HG02870 (cell line): Measurements from ENCODE around the gene TAOK1.
"Not testable (repeated sequence)": the region's sequence is repeated elsewhere in the genome, so short reads cannot be mapped to it uniquely, and the experiment has no call there.

Experiments used
- ATAC-seq: cut with Tn5 transposase; IDR thresholded peaks from one replicate; pipeline ENCODE4 v1.9.1; 2021; ENCODE audit warnings: mild to moderate bottlenecking, moderate library complexity; ENCODE audit not compliant: unreplicated experiment

Gene TAOK1

DNA sequence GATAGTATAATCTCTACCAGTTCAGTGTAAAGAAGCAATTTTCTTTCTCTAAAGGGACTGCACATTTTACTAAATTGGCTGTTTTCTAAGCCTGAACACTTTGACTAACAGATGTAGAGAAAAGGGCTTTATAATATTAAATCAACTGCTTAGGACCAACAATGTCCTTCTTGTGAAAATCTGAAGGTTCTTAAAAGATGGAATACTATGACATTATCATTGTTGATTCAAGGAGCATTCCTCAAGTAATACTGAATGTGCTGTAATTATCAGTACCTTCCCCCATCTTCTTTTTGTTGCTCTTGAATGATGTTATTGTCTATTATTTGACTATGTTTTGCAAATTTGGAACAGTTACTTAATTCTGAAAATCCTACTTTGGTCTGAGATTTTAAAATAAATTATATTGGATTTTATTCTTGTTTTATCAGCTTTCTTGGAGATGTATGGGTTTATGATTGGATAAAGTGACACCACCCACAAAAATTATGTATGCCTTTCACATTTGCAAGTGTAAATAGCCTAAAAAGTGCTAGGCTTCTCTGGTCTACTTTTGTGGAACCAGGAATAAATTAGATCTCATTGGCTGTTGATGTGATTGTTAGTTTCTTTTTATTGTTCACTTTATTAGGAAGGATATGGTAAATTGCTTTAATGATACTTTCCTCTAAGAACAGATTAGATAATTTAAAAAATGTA is 53.0 kb downstream of the TAOK1 start:
- no peak for ATAC-seq

DNA sequence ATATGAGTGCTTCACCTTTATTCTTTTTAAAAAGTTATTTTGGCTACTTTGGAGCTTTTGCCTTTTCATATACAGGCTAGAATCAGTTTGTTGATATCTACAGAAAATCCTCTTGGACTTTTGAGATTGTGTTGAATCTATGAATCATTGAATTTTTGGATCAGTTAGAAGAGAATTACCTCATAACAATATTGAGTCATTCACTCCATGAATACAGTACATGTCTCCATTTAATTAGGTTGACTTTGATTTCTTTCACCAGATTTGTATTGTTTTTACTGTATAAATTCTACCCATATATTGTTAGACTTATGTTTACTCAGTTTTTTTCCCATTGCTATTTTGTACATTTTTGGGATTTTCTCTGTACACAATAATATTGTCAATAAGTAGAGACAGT is 54.4 kb downstream of the TAOK1 start:
- ATAC-seq = no peak

DNA sequence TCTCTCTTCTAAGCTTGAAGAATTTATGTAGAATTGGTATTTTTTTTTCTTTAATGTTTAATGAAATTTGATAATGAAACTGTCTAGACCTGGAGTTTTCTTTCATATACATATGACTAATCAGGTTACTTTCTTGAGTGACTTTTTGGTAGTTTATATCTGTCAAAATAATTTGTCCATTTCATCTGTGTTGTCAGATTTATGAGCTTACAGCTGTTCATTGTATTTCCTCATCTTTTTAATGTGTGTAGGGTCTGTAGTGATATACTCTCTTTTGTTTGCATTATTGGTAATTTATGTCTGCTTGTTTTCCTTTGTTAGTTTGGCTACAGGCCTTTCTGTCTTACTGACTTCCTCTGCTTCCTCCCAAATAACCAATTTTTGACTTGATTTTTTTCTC is 55.7 kb downstream of the TAOK1 start:
- ATAC-seq = no peak

DNA sequence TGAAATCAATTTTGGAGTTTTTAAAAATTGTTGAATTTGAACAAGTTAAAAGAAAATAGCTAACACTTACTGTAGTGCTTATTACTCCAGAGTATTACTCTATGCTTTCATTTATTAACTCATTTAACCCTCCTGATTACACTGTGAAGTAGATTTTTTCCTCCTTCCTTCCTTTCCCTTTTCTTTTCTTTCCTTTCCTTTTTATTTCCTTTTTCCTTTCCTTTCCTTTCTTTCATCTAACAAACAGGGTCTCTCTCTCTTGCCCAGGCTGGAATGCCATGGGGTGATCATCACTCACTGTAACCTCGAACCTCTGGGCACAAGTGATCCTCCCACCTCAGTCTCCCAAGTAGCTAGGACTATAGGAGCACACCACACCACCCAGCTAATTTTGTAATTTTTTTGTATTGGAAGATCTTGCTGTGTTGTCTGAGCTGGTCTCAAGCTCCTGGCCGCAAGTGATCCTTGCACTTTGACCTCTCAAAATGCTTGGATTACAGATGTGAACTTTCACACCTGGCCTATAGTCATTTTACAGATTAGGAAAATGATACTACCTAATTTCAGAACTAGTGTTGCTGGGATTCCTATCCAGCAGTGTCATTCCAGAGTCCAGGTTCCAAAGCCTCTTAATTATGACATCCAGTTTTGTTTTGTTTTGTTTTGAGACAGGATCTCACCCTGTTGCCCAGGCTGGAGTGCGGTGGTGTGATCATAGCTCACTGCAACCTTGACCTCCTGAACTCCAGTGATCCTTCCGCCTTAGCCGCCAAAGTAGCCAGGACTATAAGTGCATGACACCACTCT is 59.9 kb downstream of the TAOK1 start:
- no peak for ATAC-seq

DNA sequence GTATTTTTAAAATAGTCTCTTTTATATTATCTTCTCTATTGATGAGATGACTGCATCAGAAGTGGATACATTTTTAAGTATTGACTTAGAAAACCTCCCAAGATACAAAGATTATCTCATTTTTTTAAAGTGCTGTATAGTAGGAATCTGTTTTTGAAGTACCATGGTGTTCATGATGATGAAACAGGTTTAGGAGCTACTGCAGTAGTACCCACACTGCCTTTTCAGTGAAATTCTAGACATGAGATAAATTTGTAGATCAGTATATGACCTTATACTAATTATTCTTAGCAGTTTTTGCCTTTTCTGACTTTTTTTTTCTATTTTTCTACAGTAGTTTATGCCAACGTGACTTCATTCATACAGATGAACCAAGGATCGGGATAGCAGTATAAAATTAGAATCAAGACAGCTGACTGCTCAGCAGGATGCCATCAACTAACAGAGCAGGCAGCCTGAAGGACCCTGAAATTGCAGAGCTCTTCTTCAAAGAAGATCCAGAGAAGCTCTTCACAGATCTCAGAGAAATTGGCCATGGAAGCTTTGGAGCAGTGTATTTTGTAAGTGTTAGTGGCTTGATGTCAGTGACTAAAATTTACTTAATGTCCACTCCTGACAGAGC is 61.1 kb downstream of the TAOK1 start:
- no peak for ATAC-seq

DNA sequence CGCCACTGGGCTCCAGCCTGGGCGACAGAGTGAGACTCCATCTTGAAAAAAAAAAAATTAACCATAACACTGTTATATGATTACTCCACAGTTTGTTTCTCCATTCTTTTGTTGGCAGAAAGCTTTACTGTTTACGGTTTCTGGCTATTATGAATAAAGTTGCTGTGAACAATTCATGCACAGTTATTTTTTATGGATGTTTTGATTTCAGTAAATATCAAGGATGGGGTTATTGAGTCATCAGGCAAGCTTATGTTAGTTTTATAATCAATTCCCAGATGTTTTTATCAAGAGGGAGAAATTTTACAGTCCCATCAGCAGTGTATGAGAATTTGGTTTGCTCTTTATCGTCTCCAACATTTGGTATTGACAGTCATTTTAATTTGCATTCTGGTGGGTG is 67.9 kb downstream of the TAOK1 start:
- no peak for ATAC-seq

DNA sequence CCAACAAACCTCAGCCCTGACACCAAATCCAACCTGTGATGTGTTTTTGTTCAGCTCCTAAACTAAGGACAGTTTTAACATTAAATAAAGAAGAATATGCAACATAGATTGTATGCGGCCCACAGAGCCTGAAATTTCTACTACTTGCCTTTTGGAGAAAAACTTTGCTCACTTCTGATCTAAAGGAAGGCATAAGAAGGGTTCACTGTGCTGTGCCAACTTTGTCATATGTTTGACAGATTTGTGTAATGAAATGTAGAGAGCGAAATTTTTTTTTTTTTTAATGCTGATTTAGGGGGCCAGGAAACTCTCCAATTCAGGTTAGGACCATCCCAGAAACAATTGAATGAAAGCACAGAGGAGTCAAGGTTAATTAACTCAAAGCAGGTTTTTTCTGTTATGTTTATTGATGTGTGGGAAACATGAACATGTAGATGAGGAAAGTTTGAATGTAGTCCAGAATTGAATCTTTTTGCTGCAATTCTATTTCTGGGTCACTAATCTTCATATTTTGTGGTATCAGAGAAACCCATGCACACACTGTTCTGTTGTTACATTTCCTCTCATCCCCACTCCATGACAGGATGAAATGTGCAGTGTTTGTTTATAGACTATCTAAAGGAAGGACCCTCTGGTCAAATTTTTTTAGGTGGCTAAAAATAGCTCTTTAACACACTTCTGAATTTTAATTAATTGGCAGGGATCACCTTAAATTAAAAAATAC is 71.5 kb downstream of the TAOK1 start:
- ATAC-seq = no peak

DNA sequence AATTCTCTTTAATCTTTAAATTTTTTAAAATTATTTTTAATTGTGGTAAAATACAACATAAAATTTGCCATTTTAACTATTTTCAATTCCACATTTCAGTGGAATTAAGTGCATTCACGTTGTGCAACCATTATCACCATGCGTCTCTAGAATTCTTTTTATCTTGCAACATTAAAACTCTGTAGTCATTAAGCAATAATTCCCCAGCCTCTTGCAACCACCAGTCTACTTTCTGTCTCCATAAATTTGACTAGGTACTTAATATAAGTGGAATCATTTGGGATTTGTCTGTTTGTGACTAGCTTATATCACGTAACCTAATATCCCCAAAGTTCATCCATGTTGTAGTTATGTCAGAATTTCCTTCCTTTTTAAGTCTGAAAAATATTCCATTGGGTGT is 79.1 kb downstream of the TAOK1 start:
- ATAC-seq = no peak

DNA sequence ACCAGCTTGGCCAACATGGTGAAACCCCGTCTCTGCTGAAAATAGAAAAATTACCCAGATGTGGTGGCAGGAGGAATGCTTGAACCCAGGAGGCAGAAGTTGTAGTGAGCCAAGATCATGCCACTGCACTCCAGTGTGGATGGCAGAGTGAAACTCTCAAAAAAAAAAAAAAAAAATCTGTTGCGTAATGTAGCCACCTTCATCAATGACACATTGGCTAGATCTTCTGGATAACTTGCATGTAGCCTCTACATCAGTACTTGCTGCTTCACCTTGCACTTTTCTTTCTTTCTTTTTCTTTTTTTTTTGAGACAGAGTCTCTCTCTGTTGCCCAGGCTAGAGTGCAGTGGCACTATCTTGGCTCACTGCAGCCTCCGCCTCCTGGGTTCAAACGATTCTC is 83.3 kb downstream of the TAOK1 start:
- ATAC-seq = not testable (repeated sequence)

DNA sequence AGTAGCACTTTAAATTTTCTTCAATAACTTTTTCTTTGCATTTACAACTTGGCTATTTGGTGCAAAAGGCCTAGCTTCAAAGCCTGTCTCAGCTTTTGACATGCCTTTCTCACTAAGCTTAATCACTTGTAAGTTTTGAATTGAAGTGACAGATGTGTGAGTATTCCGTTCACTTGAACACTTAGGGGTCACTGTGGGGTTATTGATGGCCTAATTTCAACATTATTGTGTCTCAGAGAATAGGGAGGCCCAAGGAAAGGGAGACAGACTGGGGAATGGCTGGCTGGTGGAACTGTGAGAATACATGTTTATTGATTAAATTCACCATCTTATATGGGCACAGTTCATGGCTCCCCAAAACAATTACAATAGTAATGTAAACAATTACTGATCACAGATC is 84.1 kb downstream of the TAOK1 start:
- no peak for ATAC-seq

DNA sequence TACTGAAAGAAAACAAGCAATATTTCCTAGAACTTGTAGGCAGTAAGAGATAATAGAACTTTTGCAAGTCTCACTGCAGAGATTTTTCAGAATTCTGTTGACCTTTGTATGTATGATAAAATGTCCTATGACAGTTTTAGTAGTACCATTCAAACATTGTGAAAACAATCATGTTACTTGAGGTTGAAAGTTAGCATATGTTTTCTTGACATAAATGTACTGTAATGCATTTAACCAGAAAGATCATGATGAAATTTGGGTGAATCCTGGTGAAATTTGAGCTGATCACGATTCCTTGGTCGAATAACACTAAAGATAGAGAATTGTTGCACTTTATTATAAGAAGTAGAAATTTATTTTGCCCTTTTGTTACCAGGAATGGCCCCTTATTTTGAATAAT is 85.7 kb downstream of the TAOK1 start:
- ATAC-seq = no peak

DNA sequence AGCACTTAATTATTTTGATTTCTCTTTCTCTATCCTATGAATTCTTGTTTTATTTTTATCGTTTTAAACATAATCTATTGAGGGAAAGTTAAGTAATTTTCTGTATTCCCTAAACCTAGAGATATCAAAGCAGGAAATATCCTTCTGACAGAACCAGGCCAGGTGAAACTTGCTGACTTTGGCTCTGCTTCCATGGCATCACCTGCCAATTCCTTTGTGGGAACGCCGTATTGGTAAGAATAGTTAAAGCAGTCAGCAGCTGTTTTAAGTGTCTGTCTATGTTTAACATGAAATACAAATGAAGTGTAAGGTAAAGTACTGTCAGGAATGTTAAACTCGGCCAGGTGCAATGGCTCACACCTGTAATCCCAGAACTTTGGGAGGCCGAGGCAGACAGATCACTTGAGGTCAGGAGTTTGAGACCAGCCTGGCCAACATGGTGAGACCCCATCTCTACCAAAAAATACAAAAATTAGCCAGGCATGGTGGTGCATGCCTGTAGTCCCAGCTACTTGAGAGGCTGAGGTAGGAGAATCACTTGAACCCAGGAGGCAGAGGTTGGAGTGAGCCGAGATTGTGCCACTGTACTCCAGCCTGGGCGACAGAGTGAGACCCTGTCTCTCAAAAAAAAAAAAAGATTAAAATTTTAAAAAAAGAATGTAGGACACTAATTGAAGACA is 90.2 kb downstream of the TAOK1 start:
- not testable (repeated sequence) for ATAC-seq

DNA sequence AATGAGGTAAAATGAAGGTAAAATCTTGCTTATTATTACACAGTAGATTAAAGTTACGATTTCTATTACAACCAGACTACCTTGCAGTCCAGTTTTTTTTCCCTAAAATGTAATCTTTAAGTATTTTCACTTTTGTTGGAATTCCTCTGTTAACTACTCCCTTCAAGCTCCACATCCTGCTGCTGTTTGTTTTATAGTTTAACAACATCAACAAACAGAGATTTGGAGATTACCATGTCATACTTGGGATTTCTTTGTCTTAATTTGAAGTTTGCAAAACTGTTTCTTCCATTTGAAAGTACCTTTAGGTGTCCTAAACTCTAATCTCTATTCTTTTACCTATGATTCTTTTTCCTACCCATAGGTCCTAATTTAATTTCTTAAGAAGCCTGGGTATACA is 93.3 kb downstream of the TAOK1 start:
- ATAC-seq = no peak

DNA sequence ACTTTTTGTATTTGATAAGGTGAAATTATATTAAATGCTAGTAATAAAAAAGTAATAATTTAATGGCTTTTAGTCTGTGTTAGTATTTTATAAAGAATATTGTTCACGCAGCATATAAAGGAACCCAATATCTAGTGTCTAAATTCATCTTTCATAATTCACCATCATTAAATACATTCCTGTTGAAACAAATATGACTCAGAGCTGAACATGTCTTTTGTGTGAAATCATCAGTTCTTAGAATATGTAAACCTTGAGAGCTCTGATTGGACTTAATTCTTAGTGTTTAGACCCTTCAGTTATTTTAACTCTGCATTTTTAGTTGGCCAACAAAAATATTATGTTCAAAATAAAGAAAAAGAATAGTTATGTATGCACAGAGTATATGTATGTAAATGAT is 104.8 kb downstream of the TAOK1 start:
- no peak for ATAC-seq

DNA sequence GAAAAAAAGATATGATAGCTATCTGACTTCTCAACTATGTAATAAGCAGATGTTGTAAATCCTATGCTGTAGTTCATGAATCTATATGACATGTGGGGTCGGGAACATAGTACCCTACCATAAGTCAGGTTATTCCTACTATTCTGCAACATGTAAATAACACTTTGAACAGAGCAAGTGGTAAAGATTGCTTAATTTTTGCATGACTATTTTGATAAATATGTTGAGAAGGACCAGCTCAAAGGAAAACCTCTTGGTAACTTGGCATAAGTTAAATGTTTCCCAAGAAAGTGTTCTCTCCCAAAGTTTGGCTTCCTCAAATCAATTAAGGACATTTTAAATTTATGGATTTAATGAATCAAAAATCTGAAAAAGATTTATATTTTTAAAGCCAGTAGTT is 114.5 kb downstream of the TAOK1 start:
- no peak for ATAC-seq

DNA sequence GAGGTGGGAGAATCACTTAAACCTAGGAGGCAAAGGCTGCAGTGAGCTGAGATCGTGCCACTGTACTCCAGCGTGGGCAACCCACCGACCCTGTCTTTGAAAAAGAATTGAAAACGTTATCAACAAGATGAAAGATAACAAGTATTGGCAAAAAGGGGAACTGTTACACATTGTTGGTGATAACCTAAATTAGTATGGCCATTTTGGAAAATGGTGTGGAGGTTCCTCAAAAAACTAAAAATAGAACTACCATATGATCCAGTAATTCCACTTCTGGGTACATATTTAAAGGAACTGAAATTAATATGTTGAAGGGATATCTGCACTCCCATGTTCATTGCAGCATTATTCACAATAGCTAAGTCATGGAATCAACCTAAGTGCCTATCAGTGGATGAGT is 115.7 kb downstream of the TAOK1 start:
- ATAC-seq = no peak

DNA sequence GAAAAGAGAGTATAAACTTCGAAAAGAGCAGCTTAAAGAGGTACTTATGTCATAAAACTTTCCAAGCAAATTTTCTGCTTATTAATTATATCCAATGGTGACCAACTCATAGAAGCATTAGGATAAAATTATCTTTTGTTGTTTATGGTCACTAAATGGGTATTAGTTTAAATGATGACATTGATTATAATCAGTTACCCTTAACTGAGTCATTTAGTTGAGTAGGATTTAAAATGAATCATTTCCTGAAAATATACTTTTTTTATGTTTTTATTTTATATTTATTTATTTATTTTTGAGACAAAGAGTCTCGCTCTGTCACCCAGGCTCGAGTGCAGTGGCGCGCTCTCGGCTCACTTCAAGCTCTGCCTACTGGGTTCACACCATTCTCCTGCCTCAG is 120.8 kb downstream of the TAOK1 start:
- no peak for ATAC-seq

DNA sequence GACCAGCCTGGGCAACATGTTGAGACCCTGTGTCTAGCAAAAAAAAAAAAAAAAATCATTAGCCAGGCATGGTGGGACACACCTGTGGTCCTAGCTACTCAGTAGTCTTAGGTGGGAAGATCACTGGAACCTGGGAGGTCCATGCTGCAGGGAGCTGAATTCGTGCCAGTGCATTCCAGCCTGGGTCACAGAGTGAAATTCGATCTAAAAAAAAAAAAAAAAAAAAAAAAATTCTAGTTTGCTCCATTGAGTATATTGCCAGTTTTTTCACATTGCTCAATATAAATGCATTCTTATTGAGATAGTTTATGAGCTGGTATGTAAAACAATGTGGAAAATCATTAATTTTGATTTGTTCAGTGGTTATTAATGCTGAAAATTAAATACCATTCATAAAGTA is 124.6 kb downstream of the TAOK1 start:
- ATAC-seq = no peak

DNA sequence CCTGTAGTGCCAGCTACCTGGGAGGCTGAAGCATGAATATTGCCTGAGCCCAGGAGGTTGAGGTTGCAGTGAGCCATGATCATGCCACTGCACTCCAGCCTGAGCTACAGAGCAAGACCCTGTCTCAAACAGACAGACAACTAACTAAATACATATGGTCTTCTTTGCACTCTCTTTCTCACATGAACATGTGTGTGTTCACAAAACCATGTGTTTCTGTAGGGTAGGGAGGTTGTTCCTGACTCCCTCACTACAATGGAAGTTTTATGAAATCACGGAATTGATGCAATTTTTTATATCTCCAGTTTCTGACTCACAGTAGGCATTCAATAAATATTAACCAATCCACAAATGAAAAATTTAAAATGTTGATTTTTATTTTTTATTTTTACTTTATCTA is 128.2 kb downstream of the TAOK1 start:
- ATAC-seq = no peak

DNA sequence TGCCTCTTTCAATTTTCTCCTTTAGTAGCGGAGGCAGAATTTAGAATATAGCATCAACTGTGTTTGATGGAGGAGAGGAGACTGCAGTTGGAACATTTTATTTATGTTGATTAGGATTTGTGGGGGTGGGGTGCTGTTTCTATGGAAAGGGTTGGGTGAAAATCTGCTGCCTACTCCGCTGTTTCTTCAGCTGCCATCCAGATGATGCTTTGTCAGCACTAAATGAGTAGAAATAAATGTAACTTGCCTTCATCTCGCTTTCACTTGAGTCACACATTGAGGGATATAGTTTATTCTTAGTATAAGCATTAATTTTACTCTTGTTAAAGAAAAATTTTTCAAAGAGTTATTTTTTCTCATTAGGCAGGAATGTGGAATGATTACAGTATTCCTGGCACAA is 134.5 kb downstream of the TAOK1 start:
- no peak for ATAC-seq

DNA sequence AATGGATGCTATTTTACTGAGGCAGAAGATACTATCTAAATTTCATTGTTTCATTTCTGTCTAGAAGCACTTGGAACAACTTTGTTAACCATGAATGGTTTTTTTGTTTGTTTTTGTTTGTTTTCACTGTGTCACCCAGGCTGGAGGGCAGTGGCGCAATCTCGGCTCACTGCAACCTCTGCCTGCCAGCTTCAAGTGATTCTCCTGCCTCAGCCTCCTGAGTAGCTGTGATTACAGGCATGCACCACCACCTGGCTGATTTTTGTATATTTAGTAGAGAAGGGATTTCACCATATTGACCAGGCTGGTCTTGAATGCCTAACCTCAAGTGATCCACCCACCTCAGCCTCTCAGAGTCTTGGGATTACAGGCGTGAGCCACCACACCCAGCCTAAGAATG is 136.2 kb downstream of the TAOK1 start:
- no peak for ATAC-seq
